ENCODE results near the gene NDUFS6. TPM values are rescaled to one million over a fixed set of nuclear protein-coding genes. Genes with fewer than 3 reads are reported as not detected.

Gene NDUFS6
- total RNA-seq, 4 donors from 2014 or later, result 22.0 to 86.9 (median 49.7) TPM

GRCh38 chr5:1820381-1820780, 19.2 kb downstream of the NDUFS6 start:
- TF ChIP-seq, protein P1, sequence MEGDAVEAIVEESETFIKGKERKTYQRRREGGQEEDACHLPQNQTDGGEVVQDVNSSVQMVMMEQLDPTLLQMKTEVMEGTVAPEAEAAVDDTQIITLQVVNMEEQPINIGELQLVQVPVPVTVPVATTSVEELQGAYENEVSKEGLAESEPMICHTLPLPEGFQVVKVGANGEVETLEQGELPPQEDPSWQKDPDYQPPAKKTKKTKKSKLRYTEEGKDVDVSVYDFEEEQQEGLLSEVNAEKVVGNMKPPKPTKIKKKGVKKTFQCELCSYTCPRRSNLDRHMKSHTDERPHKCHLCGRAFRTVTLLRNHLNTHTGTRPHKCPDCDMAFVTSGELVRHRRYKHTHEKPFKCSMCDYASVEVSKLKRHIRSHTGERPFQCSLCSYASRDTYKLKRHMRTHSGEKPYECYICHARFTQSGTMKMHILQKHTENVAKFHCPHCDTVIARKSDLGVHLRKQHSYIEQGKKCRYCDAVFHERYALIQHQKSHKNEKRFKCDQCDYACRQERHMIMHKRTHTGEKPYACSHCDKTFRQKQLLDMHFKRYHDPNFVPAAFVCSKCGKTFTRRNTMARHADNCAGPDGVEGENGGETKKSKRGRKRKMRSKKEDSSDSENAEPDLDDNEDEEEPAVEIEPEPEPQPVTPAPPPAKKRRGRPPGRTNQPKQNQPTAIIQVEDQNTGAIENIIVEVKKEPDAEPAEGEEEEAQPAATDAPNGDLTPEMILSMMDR (IDR thresholded peaks at IDR 0.05), result no peak
- TF ChIP-seq POLR2A (IDR thresholded peaks at IDR 0.05), result no peak
- intact Hi-C loops (cut with DNase I; ENCODE audit: low total_unique reads), result no loop called here
- DNase-seq (ENCODE audit: low spot score in 2 of 2), result peak in 1 of 2 donors; percentile 39
- no peak overlapping the region for H3K4me3 ChIP-seq (ENCODE audit: low read depth, poor library complexity, severe bottlenecking)
- 92% methylated on average over 12 of the region's 12 CpGs for WGBS, 2 donors

GRCh38 chr5:1820926-1821325, 19.7 kb downstream of the NDUFS6 start:
- H3K4me3 ChIP-seq (ENCODE audit: low read depth, poor library complexity, severe bottlenecking), result no peak overlapping the region
- WGBS, 2 donors, result 91 to 94% methylated on average over 4 of the region's 4 CpGs
- intact Hi-C loops (cut with DNase I; ENCODE audit: low total_unique reads), result no loop called here
- TF ChIP-seq POLR2A (IDR thresholded peaks at IDR 0.05), result no peak
- TF ChIP-seq, protein P1 (IDR thresholded peaks at IDR 0.05), result no peak
- DNase-seq (ENCODE audit: low spot score in 2 of 2), result peak in 1 of 2 donors; percentile 48

GRCh38 chr5:1821862-1822261, 20.7 kb downstream of the NDUFS6 start:
- 92 to 96% methylated on average over 8 of the region's 8 CpGs for WGBS, 2 donors
- DNase-seq (ENCODE audit: low spot score in 2 of 2), result peak in 1 of 2 donors; percentile 53
- H3K4me3 ChIP-seq (ENCODE audit: low read depth, poor library complexity, severe bottlenecking), result no peak overlapping the region
- intact Hi-C loops (cut with DNase I; ENCODE audit: low total_unique reads), result no loop called here
- TF ChIP-seq, protein P1 (IDR thresholded peaks at IDR 0.05), result no peak
- no peak for TF ChIP-seq POLR2A (IDR thresholded peaks at IDR 0.05)

GRCh38 chr5:1823381-1824034, 22.3 kb downstream of the NDUFS6 start:
- 86 to 96% methylated on average over 12 of the region's 12 CpGs for WGBS, 2 donors
- intact Hi-C loops (cut with DNase I; ENCODE audit: low total_unique reads), result no loop called here
- H3K4me3 ChIP-seq (ENCODE audit: low read depth, poor library complexity, severe bottlenecking), result no peak overlapping the region
- peak in 1 of 2 donors; percentile 52 for DNase-seq (ENCODE audit: low spot score in 2 of 2)
- TF ChIP-seq, protein P1 (IDR thresholded peaks at IDR 0.05), result no peak
- TF ChIP-seq POLR2A (IDR thresholded peaks at IDR 0.05), result no peak

GRCh38 chr5:1824109-1824821, 23.1 kb downstream of the NDUFS6 start:
- H3K4me3 ChIP-seq (ENCODE audit: low read depth, poor library complexity, severe bottlenecking), result no peak overlapping the region
- intact Hi-C loops (cut with DNase I; ENCODE audit: low total_unique reads), result no loop called here
- peak in 1 of 2 donors; percentile 71 for DNase-seq (ENCODE audit: low spot score in 2 of 2)
- 94 to 97% methylated on average over 8 to 23 of the region's 25 CpGs for WGBS, 2 donors
- no peak for TF ChIP-seq POLR2A (IDR thresholded peaks at IDR 0.05)
- TF ChIP-seq, protein P1 (IDR thresholded peaks at IDR 0.05), result no peak

Data from lower leg skin (tissue), 4 donors.